Posterior cingulate gyrus (tissue), 11 donors: ENCODE data around the gene IFI44L.

Source experiments
- DNase-seq, 10 donors: peaks; one replicate each; pipeline versions ENCODE4 v3.0.0 to v3.0.0-alpha.2; 2020 to 2021; ENCODE audit warnings: mixed read lengths in 3 of 10
- intact Hi-C: fragments of 100-400 bp; cut with DNase I; formaldehyde crosslinking; loops from one replicate; pipeline ENCODE4 v1.15.1; 2023

Gene IFI44L

GRCh38 chr1:78678324-78678723 lies 58.1 kb downstream of the IFI44L start:
- DNase-seq: no peak
- intact Hi-C loops: no loop called here

DNA sequence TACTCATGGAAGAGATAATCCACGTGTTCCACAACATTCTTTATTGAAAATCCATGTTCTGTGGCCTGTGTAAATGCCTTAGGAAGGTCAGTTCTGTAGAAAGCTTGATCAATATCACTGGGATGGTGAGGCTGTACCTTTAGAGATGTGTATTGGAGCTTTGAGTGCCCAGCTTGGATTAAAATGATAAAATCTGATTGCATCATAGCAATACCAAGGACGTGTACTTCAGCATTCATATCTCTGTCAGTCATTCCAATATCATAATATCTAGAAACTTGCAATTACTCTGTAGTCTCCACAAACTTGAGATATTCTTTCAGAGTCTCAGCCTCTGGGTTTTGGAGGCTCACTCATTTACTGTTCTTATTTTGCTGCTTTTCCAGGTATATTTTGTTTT lies 61.0 kb downstream of the IFI44L start:
- DNase-seq: no peak
- intact Hi-C loops: no loop called here

DNA sequence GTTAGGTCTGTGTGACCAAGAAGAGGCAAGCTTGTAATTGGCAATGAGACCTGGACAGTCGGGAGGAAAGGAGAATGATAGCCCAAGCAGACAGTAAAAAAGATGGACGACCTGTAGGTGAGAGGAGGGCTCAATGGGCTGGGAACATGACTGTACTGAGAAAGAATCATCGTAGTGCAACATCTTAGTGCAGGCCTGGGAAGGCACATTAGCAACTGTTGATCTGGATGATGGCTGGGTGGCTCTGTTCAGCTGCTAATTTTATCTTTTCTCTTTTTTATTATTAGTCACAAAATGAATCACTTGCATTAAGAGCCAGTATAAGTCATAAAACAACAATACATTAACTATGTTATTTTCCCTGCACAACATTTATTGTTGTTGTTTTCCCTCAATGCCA lies 62.2 kb downstream of the IFI44L start:
- intact Hi-C loops: no loop called here

DNA sequence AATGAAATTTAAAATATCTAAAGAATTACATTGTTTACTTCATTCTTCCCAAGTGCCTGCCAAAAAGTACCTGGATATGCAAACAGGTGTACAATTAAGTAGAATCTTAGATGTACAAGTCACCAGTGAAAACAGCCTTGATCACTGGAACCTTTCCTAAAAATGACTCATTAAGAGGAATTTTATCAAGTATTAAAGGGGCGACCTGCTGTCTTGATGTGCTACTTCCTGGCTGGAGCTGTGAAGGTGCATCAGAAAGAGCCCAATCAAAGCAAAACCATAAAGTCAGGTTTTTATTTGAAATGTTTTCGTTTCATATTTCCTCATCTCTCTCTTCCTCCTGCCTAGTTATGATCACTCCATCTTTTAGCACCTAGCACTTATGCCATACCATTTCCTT lies 62.8 kb downstream of the IFI44L start:
- no peak for DNase-seq
- intact Hi-C loops: no loop called here

More for the DNA sequence above, 62.2 kb downstream of the IFI44L start:
- no peak for DNase-seq

GRCh38 chr1:78687315-78687714 lies 67.1 kb downstream of the IFI44L start:
- no peak for DNase-seq
- intact Hi-C loops: no loop called here

GRCh38 chr1:78687914-78688313 lies 67.7 kb downstream of the IFI44L start:
- intact Hi-C loops: no loop called here

GRCh38 chr1:78688697-78689096 lies 68.4 kb downstream of the IFI44L start:
- intact Hi-C loops: no loop called here
- DNase-seq: no peak

More at GRCh38 chr1:78687914-78688313, 67.7 kb downstream of the IFI44L start:
- no peak for DNase-seq

- intact Hi-C loops: no loop called here
- DNase-seq: no peak
These were observed 70.3 kb downstream of the IFI44L start for GRCh38 chr1:78690516-78690915.

DNA sequence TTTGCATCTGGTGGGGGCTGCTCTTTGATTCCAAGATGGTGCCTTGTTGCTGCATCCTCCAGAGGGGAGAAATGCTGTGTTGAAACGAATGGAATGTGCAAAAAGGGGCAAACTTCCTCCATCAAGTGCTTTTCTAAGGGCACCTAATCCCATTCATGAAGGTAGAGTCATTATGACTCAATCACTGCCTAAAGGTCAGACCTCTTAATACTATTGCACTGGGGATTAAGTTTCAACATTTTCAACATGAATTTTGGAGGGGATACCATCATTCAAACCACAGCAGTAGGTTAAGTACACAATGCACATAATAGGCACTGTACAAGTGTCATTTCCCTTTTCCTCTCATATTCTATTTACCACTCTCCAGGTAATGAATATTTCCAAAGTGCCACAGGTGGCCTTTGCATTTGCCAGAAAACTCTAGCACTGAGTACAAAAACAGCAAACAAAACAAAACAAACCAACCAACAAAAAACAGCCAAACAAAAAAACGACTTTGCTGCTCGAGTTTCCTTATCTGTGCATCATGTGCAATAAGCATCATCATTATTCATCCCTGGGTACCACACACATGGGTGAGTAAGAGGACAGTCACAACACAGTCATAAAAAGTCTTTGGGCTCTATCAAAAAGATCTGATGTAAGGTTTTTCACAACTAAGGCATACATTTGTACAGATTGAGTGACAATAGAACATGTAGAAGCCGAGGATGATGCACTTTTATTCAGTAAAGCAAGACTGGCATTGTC lies 71.9 kb downstream of the IFI44L start:
- no peak for DNase-seq
- intact Hi-C loops: no loop called here
